HG02763 (cell line): ENCODE data around the gene DGKI.
"Not testable (repeated sequence)": the region's sequence is repeated elsewhere in the genome, so short reads cannot be mapped to it uniquely, and the experiment has no call there.

Source experiments
- ATAC-seq: cut with Tn5 transposase; IDR thresholded peaks from one replicate; pipeline ENCODE4 v1.9.1; 2021; ENCODE audit warnings: mild to moderate bottlenecking, moderate library complexity; ENCODE audit not compliant: unreplicated experiment

Gene DGKI

DNA sequence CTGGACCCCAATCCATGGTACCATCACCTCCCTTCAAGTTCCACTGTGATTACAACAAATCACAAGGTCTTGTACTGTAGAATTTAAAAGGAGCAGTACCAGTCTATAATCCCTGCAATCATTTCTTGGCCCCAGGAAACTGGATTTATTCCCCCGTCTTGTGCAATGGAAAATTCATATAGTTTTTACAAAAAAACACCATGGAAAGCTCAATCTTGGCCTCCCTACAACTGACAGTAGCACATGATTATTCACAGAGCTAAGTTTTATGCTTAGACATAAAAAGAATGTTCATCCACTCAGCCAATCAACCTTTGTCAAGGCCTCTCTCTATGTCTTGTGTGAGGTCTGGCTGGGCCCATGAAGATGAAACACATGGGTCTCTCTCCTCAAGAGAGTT lies 10.2 kb downstream of the DGKI start:
- no peak for ATAC-seq

DNA sequence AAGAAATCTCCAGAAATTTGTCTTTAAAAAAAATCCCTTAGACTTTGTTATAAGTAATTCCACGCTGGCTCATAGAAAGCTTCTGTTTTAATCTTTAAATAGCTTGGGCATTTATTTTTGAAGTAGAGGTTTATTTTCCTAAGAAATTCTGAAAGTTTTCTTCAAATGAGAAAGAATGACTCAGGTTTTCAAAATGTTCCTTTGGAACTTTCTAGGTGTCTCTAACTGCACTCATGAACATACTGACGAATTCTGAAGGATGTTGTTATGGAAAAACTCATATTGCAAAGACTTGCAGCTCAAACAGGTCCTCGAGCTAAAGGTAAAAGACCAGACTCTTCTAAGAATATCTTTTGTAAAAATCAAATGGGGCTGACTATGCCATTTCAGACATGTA lies 10.7 kb downstream of the DGKI start:
- no peak for ATAC-seq

DNA sequence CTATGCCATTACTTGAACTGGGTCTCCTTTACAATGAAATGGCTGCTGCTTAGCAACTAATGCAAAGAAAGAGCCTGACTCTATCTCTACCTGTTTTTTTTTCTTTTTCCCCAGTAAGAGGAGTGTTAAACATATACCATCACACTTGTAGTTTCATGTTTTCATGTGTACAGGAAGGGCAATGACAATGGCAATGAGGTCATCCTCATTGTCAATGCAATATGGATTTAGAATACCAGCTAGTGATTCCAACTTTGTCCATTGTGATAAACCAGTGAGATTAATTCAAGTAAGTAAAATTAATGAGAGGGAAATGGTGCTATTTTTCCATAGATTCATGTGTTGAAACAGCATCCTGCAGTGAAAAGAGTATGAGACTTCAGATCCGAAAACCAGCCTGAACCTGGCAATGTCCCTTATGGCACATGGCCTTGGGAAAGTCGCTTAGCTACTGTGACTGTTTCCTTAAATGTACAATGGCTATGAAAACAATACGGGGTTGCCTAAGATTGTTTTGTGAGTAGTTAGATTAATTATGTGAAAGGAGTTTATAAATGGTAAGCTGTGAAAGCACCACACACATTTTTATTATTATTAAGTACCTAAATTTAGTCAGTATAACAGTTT lies 11.2 kb downstream of the DGKI start:
- no peak for ATAC-seq

DNA sequence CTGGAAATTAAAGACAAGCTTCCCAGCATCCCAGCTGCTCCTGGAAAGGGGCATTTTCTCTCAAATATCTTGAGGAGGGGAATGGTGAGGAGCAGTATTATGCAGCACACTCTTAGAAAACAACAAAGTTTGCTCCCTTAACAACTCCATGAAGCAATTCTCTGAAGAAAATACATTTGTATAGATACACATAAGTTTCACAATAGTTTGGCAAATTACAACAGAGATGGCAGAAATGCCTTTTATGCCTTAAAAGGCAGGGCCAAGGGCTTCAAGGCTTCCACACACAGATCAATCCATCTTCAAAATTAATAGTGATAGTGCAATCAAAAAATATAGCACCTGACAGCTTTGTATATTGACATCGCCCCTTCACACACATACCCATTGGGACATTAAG lies 12.2 kb downstream of the DGKI start:
- ATAC-seq = no peak

DNA sequence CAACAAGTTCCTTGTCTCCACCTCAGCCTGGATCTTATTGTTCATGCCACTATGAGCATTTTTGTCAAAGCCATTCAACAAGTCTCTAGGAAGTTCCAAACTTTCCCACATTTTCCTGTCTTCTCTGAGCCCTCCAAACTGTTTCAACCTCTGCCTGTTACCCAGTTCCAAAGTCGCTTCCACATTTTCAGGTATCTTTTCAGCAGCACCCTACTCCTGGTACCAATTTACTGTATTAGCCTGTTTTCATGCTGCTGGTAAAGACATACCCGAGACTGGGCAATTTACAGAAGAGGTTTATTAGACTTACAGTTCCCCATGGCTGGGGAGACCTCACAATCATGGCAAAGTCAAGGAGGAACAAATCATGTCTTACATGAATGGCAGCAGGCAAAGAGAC lies 13.8 kb downstream of the DGKI start:
- ATAC-seq = not testable (repeated sequence)

DNA sequence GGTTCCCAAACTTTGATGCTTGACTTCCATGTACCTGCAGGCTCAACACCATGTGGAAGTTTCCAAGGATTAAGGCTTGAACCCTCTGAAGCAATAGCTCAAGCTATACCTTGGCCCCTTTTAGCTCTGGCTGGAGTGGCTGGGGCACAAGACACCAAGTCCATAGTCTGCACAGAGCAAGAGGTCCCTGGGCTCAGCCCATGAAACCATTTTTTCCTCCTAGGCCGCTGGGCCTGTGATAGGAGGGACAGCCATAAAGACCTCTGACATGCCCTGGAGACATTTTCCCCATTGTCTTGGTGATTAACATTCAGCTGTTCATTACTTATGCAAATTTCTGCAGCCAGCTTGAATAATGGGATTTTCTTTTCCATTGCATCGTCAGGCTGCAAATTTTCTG lies 14.4 kb downstream of the DGKI start:
- ATAC-seq = no peak

DNA sequence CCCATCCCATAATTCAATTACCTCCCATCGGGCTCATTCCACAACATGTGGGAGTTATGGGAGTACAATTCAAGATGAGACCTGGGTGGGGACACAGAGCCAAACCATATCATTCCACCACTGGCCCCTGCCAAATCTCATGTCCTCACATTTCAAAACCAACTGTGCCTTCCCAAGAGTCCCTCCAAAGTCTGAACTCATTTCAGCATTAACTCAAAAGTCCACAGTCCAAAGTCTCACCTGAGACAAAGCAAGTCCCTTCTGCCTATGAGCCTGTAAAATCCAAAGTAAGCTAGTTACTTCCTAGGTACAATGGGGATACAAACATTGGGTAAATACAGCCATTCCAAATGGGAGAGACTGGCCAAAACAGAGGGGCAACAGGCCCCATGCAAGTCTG lies 15.2 kb downstream of the DGKI start:
- ATAC-seq = not testable (repeated sequence)

DNA sequence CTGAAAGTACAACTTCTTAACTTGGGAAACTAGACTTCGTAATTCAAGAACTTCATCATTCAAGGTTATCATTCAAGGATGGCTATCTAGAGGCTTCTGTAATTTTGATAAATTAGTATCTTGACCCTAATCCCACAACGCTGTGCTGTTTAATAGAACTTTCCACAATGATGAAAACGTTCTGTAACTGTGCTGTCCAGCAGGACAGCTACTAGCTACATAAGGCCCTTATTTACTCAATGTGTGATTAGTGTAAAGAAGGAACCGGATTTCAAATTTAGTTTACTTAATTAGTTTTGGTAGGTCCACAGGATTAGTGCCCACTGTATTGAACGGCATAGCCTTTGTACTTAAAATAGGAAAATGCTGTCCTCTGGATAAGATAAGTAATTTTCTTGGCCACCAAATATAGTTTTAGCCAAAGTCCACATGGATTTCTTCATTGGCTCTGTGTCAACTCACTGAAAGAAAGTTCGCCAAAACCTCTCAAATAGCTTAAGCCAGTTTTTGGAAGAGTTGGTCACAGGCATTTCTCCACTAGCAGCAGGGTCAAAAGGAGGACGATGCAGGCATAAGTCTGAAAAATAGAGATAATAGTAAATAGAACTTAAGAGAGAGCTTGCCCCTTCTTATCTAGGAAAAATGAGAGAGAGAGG lies 17.3 kb downstream of the DGKI start:
- ATAC-seq = no peak

DNA sequence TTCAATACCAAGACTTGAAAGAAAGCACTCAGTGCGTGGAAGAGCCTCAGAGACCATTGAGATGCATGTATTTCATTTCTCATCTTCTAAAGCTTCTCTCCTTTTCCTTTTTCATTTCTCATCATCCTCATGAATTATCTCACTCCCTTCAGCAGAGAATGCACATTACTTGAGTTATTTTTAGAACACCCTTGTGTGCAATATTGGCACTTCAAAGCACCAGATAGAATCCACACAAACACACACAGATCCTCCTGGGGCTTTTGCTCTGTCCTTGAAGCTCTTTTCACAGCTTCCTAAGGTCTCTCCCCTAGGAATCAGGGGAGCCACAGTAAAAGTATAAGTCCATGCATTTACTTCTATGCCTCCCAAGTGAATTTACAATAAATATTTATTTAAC lies 18.3 kb downstream of the DGKI start:
- no peak for ATAC-seq

DNA sequence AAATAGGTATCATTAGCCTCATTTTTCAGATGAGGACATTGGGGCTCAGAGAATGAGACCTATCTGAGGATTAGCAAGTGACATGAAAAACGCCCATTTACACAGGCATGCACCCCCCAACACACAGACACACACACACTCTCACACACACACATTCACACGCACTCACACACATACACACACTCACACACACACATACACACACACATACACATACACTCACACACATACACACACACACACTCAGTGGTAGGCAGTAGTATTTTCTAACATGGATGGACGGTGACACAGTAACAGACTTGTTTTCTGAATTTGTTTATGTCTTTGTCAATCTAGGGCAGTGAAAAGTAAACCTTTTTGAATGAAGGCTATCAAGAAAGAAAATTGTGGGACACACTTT lies 21.3 kb downstream of the DGKI start:
- ATAC-seq = no peak

DNA sequence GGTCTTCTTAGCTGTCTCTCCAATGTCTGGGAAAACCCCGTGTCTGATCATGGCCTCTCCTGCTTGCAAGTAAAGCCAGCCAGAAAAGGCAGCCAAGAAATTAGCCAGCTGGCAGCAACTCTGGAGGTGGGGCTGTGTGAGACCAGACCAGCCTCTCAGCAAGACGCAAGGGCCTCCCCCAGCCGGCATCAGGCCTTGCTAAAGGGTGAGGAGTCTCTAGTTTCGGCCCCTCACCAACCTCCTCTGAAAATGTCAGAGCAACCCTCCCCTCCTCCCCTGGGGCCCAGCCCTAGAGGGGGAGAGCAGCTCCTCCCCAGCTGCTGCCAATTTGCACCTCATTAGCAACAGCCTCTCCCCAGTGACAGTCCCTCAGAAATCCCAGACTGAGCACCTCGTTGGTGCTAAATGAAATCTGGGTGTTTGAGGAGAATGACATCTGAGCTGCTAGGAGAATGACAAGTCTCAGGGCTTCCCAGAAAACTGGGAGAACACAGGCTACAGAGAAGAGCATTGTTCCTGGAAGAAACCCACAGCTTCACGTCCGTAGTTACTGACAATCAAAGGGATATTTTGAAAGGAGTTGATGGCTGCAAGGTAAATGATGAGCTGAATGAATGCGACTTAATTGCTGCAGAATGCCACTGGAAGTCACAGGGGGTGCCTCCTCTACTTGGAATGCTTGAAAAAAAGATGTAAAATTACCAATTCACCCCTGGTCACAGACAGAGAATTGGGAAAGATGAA lies 25.9 kb downstream of the DGKI start:
- no peak for ATAC-seq

DNA sequence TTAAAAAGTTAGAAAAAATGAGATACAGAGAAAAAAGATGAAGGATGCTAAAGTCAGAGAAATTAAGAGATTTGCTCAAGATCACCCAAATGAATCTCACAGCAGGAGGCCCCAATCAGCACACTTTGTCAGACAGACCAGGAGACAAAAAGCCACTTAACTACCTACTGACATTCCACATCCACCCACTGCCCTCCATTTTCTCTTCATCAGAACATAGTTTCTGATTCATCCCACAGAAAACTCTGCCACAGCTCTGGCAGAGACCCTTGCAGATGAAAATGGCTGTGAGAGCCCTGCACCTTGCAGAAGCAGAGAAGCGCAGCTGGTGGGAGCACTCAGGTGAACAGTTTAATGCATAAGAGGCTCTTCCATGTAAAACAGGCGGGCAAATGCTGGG lies 26.6 kb downstream of the DGKI start:
- ATAC-seq = no peak

DNA sequence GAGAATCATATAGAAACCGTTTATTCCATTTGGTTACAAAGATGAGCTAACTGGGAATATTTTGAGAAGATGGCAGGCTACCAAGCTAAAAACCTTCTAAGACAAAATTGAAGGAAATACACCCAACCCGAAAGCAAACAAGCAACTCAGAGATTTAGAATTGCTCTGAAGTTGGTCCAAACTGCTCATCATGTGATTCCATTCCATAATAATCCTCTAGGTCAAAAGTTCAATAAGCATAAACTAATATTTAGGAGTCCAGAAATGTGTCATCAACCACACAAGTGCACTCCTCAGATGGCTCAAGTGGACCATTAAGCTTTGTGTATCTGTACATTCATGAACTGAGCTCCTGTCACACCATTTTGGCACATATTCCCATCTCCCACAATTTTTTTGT lies 28.7 kb downstream of the DGKI start:
- no peak for ATAC-seq

DNA sequence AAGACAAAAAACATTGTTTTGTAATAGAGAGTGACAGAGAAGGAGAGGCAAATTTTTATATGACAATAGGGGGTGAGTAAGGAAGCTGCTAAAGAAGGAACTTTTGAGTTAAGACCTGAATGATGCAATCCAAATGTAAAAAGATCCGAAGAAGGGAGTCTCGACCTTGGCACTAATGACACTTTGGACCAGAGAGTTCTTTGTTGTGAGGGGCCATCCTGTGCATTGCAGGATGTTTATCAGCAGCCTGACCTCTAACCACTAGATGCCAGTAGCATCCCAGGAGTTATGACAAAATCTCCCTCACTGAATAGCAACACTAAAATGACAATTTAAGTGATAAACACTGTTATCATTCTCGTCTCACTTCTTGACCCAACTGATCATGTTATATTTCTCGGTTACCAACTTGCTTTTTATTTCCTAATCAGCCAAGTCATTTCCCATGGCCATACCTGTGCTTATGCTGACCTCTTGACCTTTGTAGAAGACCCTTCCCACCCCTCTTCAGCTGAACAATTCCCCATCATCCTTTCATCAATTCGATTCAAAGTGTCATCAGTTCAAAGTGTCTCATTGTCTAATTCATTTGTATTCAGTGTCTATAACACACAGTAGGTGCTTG lies 30.0 kb downstream of the DGKI start:
- ATAC-seq = no peak

DNA sequence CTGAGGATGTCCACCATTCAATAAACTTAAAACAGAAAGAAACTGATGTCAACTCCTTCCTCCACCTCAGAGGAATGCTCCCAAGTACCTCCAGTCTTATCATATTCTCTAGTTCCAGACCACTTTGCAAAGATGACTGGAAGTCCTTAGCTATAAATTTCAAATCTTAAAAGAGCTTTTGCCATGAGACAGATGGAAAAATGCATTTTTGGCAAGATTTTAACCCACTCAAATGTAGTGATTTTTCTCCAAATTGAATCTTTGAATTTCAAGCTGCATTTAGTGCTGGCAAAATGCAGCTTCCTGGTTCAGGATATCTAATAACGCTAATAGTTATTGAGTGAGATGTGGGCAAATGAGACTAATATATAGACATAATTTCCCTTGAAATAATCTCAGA lies 33.2 kb downstream of the DGKI start:
- ATAC-seq = no peak

DNA sequence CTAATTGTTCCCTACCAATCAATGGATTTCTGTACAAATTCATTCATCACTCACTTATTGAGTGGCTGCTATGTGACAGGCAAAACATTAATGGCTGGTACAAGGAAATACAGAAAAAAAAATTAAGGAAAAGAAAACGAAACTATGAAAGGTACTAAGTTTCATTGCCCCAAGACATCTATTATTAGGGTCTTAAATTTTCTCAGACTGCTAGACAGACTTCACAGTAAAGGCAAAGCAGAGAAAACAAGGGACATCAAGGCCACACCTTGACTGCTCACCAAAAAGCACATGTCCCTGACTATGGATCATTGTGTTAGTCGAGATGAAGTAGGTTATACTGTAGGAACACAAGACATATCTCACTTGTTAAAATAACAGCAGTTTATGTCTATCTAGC lies 36.5 kb downstream of the DGKI start:
- ATAC-seq = no peak

DNA sequence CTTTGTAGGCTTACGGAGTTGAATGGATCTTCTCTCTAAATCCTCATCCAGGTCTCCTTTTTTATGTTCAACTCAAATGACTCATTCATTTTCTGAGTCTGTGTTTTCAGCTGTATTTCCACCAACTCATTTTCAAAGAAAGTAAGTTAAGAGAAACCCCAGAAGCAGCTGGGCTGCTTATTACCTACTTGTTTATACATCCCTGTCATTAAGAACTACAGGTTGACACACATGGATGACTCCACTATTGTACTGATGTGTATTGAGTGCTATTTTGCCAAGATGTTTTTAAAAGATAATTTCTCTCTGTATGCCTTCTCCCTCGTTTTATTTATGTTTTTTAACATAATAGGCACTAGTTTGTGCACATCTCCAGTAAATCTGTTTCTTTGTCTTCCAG lies 41.9 kb downstream of the DGKI start:
- ATAC-seq = no peak

DNA sequence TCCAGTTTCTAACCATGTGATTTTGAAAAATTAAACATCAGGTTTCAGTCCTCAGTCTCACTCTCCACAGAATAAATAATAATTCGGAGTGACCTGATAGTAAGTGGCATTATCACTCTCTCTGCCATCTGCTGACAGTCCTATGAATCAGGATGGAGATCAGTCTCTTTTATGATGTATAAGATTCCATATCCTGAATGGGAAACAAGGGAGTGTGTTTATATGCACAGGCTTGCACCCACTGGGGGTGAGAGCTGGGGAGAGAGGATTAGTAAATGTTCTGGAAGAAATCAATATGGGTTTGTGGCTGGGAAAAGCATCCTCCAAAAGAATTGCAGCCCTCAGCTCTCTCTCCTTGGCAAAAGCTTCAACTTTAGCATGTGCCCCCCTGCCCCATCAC lies 45.3 kb downstream of the DGKI start:
- ATAC-seq = no peak

DNA sequence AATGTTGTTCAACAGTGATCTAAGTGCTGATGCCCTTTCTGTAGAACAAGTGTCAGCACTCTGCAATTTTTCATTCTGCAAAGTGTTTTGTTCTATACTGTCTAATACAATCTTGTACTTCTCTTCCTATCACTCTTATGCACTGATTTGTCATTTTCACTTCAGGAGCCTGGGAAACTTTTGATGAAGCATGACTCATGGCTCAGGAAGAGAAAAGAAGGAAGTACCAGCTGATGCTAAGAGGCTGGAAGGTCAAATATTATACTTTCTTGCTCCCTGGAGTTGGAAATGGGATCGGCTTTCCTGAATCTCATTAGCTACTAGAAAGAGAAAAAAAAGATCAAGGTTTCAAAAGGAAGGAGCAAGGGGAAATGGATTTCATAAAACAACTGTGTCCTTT lies 45.8 kb downstream of the DGKI start:
- ATAC-seq = no peak

DNA sequence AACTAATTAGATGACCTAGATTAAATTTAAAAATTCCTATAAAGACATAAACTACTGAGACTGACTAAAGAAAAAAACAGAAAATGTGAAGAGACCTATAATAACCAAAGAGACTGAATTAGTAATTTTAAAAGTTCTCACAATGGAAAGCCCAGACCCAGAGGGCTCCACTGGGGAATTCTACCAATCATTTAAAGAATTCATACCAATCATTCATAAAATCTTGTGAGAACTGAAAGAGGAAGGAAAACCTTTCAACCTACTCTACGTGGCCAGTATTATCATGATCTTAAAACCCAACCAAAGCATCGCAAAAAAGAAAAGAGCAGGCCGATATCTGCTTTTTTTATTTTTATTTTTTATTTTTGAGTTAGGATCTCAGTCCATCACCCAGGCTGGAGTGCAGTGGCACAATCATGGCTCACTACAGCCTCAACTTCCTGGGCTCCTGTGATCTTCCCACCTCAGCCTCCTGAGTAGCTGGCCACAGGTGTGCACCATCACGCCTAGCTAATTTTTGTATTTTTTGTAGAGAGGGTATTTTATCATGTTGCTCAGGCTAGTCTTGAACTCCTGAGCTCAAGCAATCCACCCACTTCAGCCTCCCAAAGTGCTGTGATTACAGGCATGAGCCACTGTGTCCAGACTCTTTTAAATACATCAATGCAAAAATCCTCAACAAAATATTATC lies 48.6 kb downstream of the DGKI start:
- peak; percentile 94 for ATAC-seq

DNA sequence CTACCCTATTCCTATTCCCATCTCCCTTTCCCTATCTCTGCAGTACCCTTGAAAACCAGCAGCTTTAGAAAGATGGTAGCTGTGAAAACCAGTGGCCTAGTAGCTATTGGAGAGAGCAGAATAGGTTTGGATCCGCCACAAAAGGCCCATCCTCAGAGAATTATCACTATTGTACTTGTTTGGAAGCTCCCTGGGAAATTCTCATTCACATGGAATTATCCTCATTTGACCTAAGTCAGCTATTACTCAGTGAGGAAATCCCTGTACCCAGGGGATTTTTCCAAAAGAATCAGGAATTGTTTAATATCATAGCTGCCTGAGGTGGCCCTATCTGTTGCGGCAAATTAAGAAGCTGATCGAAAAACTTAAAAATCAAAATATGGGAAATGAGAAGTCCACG lies 51.6 kb downstream of the DGKI start:
- ATAC-seq = no peak
